Stimulated activated CD4-positive, alpha-beta T cell treated with anti-CD3 and anti-CD28 coated beads, Interleukin-1b, Interleukin-23, amount 100 ng/mL, for 4 hours (primary cell): ENCODE results near the gene VCP.

Experiments used
- DNase-seq, 2 donors: peaks; one replicate each; pipeline ENCODE4 v3.0.0-alpha.2; 2020; ENCODE audit warnings: low read depth in 2 of 2

The VCP gene

DNA sequence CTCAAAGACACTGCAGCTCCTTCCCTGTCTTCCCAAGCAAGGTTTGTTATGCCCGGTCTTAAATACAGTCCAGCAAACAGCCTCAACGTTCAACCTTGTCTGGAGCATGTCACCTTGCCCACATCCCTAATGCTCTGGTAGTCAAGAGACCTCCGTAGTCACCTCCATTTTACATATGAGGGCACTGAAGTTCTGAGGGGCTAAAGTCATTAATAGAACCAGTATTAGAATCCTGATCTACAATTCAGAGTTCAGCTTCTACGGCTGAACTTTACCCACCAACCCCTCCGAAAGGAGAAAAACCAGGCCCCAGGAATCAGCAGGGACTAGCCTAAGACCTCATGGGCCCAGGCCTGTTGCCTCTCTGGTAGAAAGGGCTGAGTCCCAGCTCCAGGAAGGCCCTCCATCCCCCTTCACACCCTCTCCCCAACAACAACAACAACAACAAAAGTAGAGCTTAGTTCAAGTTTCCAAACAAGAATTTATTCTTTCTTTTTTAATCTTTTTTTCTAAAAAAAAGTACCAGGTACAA lies 31.3 kb upstream of the VCP start:
- no peak for DNase-seq

GRCh38 chr9:35102769-35103659 lies 30.6 kb upstream of the VCP start, which contains the start of gene STOML2:
STOML2 (minus strand) TSS chr9:35103131; CDS start chr9:35103094, 37 bp downstream.
- peak; percentile 79 to 83 for DNase-seq

DNA sequence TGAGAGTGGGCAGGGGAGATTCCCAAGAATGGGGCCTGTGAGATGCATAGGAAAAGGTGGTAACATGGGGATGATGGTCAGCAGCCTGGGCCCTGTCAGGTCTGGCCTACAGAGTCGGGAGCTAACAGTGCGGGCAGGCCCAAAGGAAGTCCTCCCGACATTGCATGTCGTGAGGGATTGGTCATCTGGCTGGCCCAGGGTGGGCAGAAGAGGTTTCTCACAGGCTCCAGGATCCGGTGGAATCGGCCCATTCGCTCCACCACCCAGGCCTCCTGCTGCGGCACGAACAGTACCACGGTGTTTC lies 30.0 kb upstream of the VCP start:
- DNase-seq, result no peak

GRCh38 chr9:35097573-35097972 lies 25.1 kb upstream of the VCP start:
- no peak for DNase-seq

DNA sequence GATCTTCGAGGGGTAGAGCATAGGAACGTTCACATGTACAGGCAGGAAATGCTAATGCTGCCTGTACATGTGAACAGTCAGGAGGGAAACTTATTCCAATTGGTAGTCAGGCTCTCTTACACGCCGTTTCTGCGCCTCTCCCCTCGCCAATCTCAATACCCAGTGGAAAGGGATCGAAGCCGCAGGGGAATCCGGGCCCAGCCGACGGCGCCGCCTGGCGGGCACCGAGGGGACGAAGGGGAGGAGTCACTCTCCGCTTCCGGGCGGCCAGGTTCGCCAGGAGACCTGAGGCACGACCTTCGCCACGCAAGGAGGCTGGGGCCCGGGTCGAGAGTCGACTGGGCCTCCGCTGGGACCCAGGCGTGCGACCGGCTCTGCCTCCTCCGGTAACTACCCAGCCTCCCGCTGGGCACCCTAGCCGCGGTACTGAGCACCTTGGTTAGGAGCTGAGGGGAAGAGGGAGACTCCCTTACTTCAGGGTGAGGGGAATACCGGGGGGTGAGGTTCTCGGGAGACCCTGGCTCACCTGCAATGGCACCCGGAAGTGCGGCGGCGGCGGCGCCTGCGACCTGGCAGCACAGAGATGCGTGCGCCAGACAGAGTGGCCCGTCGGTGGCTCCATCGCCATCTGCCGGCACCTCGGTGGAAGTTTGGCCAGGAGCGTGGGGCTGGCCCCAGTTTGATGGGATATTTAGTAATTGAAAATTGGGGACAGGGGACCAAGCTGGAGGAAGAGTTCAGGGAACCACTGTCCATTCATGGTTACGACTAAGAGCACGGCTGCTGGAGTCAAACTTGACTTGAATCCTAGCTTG lies 23.8 kb upstream of the VCP start, which contains the start of gene PIGO:
Gene PIGO (minus strand): TSS at position 557 of the 815 bp plus-strand sequence. CDS start 1,026 bp downstream, outside the sequence.
- DNase-seq, result peak; percentile 83 to 87

GRCh38 chr9:35091536-35091935 lies 19.1 kb upstream of the VCP start:
- no peak for DNase-seq

GRCh38 chr9:35089434-35089833 lies 17.0 kb upstream of the VCP start:
- no peak for DNase-seq

GRCh38 chr9:35085078-35085477 lies 12.7 kb upstream of the VCP start:
- DNase-seq, result no peak

DNA sequence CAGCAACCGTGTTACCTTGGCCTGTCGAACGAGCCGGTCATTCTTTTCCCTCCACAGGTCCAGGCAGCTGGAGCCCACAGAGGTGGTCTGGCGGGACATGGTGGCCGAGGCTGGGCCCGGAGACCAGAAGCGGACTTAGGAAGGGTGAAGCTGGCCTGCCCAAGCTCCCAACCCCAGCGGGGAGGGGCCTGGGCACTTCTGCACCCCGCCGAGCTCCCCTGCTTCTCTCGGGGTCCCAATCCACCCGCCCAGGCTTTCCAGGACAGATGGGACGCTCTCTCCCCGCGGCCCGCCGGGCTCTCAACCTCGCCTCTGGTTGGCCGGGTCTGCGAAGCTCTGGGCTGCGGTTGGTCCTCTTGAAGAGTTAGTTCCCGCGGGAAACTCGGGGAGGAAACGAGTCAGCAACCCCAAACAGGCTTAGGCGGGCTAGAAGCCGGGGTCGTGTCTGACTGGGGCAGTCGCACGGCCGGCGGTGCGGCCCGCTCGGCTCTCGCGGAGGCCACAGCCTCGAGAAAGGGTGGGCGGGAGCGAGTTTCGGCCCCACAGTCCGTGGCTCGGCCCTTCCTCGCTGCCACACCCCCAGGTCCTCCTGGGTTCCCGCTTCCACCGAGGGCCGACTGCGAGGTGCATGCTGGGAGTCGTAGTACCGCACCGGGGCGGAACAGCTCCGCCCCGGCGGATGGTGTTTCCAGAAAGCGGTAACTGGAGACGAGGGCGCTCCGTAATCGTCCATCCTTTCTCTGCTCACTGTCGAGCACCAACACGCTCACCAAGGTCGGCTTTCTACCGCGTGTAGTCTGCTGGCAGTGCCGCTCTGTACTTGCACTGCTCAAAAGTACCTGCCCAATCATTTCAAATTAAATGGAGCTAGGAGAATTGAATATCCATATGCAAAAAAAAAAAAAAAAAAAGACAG lies 7.3 kb upstream of the VCP start, which contains the start of gene FANCG:
Gene FANCG (minus strand): TSS at position 517 of the 916 bp plus-strand sequence. CDS start 418 bp downstream, at position 99.
- DNase-seq, result peak; percentile 55 to 73

DNA sequence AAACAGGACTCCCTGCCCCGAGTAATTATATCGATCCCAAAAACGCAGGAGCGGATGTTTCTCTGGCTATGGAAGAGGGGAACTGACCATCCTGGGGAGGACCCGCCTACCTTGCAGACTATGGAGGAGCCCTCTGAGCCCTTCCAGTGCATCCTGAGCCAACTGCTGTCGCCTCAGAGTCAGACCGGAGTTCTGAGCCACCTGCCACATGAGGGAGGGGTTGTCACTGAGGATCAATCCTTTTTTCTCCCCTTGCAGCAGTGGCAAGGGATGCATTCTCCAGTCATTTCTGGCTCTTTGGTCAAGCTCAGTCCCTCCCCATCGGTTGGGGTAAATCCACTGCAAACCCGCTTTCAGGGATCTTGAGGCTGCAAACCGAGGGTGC lies 6.6 kb upstream of the VCP start:
- no peak for DNase-seq

DNA sequence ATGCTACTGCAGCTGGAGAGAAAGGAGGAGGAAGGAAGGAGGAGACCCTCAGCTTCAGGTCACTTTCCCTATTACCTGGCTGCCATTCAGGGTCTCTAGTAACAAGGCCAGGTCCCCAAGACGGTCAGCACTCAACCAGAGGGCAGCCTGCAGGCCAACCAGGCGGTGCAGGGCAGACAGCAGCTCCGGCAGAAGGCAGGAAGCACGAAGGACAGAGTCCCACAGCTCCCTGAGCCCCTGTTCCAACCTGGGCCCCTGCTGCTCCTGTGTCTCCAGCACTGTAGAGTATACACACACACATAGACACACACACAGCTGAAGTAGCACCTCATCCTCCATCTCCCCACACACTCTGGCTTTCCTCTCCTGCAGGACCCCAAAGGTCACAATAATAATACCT lies 5.6 kb upstream of the VCP start:
- no peak for DNase-seq

- DNase-seq, result no peak
Measured at GRCh38 chr9:35076848-35077247, 4.4 kb upstream of the VCP start.

DNA sequence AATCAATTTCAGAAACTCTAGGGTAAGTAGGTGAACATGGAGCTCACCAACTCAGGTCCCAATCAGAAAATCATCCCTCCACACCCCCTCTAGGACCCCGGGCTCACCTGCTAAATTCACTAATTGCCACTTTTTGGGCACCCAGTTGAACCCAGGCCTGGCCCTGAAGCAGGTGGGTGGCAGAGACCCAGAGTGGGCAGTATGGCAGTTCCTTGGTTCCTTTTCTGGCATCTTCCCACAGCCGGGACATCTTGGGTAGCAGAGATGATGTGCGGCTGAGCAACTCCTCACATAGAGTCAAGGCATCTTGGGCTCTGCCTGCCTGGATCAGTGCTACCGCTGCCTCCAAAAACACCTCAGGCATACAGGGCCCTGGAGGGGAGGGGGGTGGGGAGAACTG lies 2.9 kb upstream of the VCP start:
- no peak for DNase-seq

DNA sequence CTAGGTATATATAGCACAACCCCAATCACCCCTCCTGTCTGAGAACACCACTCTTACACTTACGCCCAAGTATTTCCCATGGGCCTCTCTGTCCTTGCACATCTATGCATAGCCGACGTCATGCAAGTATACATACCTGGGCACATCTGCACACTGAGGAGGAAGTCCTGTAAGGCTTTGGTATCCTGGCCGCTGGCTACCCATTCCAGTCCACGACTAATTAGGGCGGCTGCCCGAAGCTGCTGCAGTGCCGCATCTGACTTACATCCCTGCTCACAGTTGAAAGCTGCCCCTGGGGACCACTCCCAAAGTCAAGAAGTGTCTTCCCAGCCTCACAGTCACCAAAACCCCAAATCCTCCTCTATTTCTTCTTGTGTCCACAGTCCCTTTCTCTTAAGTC lies 2.4 kb upstream of the VCP start:
- no peak for DNase-seq

DNA sequence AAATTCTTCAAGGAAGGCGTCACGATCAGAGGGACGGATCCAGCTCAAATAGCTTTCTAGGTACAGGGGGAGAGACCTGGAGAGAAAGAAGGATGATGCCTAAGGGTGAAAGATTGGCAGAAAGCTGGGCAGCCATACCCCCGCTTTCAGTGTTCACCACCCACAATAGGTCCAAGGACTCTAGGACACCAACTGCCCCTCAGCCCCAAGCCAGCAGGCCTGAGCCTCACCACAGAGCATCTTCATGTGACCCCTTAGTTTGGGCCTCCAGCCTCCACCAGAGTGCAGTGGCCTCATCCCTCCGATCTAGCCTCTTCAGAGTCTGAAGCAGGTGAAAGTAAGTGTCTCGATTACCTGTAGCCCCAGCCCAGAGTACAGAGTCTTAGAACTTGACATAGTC lies 1.7 kb upstream of the VCP start:
- DNase-seq, result no peak

- no peak for DNase-seq
Measured at GRCh38 chr9:35073279-35073612, 821 bp upstream of the VCP start.

DNA sequence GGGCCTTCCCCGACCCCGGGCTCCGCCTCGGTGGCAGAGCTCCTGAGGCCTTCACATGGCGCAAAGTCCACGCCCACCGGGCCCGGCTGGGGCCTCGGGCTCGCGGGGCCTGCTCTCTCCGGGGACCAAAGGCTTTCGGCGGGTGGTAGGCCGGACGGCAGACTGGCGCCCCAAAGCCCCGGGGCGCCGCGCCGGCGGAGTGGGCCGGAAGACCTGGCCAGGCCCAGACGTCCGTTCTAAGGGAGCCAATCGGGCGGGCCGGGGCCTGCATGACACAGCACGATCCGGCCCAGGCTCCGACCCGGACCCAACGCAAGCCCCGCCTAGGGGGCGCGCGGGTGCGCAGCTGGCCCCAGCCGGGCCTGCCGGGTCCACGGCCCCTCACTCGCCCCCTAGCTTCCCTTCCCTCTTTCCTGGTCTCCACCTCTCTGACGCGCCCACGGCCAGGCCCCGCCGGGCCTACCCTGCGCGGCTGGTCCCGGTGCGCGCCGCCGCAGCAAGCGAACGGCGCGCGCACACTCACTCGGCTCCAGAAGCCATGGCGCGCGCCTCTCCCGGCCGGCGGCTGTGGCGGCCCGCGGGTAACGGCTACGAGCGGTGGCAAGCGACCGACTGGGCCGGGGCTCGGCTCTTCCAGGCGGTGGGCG lies 488 bp downstream of the VCP start:
- peak; percentile 44 to 73 for DNase-seq

- no peak for DNase-seq
Measured at GRCh38 chr9:35070823-35071813, 1.3 kb downstream of the VCP start.

GRCh38 chr9:35069020-35069419 lies 3.4 kb downstream of the VCP start:
- DNase-seq, result no peak

DNA sequence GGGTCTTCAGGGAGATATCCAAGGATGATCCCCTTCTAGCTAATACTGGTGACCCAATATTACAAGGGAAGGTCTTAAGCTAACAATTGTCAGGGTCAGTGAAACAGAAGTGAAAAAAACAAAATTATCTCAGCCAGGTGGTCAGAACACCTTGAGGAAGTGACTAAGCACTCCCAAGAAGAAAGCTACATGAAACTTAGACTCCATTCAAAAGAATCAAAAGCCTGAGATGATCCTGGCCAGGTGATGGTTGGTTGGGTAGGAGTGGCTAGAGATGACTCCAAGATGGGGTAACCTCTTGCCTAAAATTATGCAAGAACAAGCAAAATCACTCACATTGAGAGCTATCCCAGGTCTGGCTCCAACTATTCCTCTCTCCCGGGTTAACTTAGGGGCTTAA lies 5.4 kb downstream of the VCP start:
- DNase-seq, result no peak
